Activated CD4-positive, CD25-positive, alpha-beta regulatory T cell treated with anti-CD3 and anti-CD28 coated beads, Interleukin-2, amount 50 U/mL, for 16 hours (primary cell): ENCODE data around the gene ETV7.

Experiments used
- DNase-seq: peaks from one replicate; pipeline ENCODE4 v3.0.0-alpha.2; 2020; ENCODE audit warnings: low read depth, low spot score

The ETV7 gene

DNA sequence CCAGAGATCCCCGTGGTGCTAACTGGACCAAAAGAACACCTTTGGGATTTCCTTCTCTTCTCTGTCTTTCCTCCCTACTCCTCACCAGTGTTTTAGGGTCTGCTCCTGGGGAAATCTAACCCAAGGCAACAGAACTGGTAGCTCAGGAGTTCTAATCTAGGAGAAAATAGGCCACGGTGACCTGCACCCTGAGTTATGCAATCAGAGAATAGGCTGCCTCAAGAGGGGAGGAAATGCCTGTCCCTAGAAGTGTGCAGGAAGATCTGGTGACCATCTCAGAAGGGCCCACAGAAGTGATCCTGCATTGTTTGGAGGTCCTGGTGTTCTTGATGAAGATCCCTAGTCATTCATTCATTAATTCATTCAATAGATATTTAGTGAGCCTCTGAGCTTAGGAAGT is 3.4 kb downstream of the ETV7 start:
- no peak for DNase-seq

DNA sequence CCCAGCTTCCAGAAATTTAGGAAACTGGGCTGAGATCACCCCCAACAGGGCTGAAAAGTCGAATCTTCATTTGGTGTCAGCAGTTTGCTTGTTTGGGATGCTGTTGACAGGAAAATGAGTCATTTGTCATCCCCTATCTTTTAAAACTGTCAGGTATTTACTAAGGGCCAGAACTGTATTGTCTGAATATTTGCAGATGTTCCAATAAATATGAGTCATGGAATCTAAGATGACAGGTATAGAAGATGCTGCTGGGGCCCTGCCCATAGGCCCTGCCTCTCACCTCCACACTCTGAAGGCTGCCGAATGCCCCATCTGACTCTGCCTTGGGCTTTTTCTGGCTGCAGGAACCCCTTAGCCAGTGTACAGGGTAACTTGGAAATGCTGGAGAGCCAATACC is 3.9 kb downstream of the ETV7 start:
- no peak for DNase-seq

DNA sequence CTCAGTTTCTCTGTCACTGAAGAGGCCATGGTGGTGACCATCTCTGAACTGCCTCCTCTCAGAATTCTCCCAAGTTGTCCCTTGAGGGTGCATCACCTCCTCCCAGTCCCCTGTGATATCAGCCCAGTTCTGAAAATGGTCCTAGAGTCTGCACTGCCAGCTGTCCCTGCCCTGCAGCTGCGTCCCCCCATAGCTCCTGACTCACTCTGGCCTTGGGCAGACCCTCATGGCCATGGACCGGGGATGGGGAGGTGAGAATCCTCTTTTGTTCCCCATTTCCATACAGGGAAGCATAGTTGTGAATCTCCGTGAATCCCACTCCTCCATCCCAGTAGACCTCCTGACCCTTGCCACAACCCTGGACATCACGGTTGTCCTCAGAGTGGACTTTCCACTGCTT is 4.5 kb downstream of the ETV7 start:
- no peak for DNase-seq

DNA sequence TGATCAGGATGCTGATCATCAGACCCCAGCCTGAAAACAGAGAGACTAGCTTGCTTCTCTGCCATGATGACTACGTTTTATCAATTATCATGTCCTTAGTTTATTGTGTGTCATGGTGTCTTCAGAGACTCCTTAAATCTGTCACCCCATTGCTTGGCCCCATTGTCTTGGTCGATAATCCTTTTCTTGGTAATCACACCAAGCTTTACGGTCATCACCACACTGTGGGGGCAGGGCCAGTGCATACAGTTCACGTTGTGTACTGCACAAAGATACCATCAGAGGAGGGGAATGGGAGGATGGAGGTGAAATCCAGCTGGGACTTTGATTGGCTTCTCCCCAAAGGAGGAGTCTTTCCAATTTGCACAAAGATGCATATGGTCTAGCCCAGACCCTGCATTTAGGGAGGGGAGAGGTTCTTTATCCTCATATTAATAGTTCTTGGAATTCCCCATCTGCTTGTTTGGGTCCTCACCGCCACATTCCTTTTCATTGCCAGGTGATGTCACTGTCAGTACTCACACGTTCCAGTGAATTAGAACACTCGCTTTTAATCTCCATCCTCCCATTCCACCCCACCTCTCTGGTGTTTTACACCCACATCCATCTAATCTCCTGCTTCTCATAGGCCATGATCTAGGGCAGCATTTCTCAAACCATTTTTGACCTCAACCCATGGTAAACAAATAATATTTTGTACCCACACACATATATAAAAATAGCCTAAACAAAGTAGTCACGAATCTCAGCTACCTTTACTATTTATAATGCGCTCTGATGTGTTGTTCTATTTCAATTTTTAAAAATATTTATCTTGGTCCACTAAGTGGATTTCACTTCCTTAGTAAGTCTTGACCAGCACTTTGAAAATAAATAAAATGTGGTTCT is 5.7 kb downstream of the ETV7 start:
- DNase-seq = no peak

DNA sequence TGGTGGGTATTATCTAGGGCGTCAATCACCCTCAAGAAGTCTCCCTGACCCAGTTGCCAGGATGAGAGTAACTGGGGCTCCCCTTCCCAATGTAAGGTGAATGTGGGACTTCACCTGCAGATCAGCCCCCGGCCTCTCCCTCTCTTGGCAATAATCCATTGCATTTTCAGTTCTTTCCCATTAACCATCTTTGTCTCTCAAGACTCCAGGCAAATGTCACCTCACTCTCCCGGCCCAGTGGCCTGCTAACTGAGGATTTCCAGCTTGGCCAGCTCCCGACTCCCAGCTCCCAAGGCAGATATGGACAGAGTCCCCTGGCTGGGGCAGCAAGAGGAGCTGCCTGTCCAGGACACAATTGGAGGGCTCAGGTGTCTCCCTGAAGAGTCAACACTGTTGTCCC is 7.3 kb downstream of the ETV7 start:
- no peak for DNase-seq

DNA sequence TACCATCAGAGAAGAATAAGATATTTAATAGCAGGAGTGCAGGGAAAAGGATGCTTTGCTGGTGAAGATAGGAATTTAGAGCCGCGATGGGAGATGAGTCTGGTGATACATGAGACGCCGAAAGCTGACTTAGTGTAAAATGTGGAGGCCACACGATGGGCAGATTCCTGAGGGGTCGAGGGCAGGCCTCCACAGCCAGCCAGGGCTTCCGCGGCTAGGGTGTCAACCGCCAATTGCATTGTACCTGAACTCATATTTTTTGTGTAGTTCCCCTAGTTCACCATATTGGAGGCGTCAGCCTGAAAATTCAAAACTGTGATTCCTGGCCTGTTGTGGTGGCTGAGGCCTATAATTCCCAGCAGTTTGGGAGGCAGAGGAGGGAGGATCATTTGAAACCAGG is 8.5 kb downstream of the ETV7 start:
- no peak for DNase-seq

DNA sequence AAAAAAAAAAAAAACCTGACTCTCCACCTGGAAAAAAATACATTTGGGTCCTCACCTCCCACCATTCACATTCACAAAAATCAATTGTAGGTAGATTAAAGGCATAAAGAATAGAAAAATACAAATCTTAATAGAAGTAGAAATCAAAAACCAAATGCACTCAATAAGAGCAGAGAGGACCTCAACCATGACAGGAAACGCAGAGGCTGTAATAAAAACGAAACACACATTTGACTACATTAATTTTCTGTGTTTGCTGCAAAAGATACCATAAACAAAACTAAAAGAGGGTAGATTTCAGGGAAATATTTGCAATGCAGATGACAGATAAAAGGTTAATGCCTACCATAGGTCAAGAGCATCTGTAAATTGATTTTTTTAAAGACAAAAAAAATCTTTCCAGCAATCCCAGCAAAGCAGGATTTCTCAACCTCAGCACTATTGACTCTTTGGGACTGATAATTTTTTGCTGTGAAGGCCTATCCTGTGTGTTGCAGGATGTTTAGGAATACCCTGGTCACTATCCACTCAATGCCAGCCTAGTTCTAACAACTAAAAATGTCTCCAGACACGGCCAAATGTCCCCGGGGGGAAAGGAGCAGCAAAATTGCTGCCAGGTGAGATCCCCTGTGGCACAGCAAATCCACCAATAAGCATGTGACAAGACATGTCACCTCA is 9.1 kb downstream of the ETV7 start:
- no peak for DNase-seq

DNA sequence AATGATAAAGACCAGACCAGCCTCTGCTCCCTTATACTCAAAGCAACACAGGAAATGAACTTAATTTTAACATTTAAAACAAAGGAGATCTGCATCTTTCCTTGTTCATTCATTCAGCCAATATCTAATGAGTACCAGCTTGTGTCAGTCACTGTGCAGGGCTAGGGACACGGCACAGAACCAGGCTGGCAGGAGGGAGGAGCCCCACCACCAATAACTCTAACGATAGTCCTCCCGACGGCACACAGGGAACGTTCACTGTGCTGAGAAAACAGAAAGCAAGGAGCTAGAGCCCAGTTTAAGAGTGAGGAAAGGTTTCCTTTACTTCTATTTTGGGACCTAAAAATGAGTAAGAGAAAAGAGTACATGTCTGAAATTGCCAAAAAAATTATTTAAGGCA is 9.9 kb downstream of the ETV7 start:
- DNase-seq = no peak

DNA sequence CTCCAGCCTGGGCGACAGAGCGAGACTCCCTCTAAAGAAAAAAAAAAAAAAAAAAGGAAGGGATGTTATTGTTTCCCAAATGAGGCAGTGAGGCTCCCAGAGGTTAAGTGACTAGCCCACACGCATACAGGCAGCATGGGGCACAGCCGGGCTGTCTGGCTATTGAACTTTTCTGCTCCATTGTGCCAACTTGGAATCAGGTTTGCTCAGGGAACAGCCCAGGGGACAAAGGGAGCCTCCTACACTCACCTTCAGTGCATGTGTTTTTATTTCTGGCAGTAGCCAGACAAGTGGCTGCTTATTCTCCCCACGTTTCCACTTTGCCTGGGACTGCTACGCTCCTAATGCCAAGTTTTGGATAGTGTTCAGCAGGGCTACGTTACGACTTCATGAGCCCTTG is 10.7 kb downstream of the ETV7 start:
- DNase-seq = no peak

DNA sequence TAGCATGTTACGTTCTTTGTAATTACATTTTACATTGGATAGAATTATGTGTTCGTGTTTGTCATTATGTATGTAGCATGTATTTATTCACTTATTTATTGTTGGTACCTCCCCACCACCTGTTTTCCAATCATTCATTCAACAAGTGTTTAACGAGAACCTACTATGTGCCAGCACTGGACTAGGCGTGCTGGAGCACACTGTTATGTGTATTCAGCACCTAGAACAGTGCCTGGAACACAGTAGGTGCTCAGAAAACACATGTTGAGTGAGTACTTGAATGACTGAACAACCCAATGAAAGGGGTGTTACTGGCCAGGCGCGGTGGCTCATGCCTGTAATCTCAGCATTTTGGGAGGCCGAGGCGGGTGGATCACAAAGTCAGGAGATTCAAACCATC is 11.3 kb downstream of the ETV7 start:
- no peak for DNase-seq

DNA sequence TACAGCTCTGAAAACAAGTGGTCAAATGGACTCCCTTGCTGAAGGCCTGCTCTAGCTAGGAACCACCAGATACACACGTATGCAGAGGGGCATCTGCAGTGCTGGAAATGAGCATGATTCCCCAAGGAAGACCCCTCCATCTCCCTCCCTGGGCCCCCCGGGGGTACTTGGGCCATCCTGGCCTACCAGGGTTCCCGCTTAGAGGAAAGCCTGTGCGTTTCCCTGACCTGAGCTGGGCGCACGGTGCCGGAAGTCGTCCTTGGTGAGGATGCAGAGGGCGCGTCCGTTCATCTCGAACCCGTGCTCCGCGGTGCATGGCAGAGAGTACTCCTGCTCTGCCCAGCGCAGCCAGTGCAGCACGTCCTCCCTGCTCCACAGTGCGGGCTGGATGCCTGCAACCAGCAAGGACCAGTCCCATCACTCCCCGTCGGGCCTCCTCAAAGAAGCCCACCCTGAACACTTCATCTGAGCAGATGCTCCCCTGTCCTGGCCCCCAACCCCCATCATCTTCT is 11.8 kb downstream of the ETV7 start:
- DNase-seq = no peak

DNA sequence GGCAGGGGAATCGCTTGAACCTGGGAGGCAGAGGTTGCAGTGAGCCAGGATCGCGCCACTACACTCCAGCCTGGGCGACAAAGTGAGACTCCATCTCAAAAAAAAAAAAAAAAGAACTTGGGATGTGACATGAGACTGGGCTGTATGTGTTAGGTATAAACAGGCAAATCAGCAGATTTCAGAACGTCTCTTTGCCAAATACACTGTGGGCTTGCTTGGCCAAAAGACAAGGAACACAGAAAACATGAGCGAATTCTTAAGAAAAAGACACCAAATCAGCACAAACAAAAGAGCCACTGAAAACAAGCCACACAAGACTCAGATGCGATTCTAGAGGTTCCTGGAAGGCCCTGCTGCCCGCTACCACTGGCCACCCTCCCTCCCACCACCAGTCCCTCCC is 12.5 kb downstream of the ETV7 start:
- DNase-seq = no peak

DNA sequence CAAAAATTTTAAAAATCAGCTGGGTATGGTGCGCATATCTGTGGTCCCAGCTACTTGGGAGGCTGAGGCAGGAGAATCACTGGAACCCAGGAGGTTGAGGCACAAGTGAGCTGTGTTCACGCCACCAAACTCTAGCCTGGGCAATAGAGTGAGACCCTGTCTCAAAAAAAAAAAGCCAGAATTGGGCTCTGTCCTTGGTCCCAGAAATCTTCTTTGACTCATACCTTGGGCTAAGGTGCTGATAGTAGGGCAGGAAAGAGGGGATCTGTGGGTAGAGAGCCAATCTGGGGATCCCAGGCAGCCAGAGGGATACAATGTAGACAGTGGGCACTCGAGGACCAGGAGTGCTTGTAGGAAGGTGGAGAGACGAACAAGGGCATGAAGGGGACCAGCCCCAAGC is 13.3 kb downstream of the ETV7 start:
- no peak for DNase-seq

DNA sequence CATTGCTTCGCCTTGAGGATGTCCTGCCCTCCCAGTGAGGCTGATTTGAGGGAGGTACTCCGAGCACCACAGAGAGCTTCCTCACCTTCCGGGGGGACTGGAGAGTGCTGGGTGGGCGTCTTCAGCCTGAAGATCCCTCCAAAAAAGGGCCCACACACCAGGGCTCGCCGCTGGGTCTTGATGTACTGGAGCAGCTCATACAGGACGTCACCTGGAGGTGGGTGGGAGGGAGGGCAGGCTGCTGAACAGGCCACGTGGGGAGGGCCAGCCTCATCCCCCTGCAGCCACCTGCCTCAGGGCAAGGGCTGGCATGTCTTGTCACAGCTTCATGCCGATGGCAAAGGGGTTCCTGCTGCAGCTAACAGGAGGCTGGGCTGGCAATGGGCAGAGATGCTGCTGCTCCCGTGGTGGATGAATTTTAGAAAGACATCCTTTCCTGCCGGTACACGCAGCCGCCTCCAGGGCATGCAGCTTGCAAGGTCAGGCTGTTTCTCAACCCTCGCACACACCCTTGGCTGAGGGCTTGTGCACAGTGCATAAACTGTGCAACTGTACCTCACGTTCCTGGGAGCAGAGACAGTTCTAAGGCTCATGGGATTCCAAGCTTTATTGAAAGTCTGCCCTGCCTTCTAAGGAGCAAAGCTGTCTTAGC is 14.0 kb downstream of the ETV7 start:
- no peak for DNase-seq

DNA sequence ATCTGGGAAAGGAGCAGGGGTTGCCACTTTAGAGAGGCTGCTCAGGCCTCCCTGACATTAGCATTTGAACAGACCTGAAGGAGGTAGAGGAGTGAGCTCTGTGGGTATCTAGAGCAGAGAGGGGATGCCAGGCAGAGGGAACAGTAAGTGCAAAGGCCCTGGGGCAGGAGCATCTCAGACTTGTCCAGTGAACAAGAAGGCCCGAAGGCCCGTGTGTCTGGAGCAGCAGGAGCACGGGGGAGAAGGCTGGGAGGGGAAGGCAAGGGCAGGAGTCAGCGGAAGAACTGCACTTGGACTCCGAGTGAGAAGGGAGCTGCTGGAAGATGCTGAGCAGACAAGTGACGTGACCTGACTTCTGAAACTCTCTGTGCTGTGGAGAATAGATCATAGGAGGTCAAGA is 15.4 kb downstream of the ETV7 start:
- no peak for DNase-seq

DNA sequence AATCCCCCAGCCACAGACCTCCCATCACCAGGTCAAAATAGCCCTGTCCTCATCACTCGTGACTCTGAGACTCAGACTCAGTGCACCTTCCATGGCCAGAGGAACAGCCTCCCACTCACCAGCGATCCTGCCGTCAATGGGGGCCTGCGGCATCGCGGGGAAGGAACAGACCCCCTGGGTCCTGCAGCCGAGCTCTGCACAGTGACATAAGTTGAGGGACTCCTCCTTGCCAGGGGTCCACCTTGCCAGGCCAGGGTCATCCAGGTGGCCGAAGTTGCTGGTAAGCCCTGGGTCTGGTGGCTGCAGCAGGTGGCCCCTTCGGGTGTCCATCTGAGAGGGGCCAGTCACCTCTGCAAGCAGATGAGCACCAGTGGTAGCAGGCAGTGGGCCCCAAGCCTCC is 16.3 kb downstream of the ETV7 start:
- DNase-seq = no peak

DNA sequence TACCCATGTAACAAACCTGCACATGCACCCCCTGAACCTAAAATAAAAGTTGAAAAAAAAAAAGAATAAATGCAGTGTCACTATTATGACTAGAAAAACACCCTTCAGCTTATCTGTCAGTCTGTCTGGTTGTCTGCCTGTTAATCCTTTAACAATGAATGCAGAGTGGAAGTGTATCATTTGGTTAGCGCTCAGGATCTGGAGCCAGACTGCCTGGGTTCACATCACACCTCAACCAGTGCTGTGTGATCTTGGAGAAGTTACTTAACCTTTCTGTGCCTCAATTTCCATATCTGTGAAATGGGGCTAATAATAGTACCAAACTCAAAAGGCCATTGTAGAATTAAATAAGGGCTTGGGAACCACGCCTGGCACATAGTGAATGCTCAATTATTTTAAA is 16.8 kb downstream of the ETV7 start:
- DNase-seq = no peak

DNA sequence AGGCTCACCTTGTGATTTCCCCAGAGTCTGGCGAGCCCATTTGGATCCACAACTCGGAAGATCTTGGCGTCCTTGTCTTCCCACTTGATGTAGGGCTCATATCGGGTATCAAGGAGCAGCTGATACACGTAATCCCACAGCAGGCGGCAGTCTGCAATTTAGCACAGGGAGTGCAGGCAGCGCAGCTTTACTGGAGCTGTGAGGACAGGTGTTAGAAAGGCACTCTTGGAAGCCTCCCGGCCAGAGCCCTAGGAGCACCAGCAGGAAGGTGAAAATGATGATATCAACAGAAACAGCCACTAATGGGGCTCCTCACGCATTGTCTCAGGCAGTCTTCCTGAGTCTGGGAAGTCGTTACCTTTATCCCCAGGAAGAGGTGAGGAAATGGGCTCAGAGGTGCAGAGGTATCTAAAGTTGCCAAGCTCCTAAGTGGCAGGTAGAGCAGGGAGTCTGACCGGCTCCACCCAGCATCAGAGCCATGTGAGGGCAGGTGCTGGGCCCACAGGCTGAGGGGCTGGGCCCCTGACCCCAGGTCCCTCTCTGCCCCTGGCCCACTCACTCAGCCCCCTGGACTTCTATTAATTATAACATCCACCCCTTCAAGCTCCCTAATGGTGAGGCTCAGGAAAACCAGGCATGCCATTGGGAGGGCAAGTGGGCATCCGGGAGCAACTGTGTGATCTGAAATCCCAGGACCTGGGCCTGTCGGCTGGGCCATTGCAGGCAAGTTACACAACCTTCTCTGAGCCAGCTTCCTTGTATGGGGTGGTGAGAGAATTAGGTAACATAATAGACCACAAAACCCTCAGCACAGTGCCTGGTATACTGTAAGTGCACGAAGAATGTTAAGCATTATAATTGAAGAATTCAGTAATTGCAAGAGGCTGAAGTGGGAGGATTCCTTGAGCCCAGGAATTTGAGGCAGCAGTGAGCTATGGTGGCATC is 18.3 kb downstream of the ETV7 start:
- DNase-seq = no peak

DNA sequence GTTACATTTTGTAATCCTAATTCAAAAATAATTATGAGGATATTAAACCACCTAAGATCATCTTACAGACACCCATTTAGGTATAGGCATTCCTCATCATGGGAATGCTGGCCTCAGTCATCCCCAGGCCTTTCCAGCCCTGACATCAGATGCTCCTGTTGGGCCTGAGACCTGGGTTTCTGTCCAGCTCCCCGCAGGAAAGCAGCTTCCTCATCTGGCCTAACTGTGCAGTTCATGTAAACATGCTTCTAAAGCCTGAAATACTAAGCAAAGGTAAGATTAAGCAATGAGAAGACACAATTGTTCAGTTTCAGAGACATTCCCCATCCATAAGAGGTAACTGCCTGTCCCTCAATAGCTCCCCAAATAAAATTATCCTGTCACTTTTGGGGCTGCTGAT is 19.0 kb downstream of the ETV7 start:
- DNase-seq = no peak

DNA sequence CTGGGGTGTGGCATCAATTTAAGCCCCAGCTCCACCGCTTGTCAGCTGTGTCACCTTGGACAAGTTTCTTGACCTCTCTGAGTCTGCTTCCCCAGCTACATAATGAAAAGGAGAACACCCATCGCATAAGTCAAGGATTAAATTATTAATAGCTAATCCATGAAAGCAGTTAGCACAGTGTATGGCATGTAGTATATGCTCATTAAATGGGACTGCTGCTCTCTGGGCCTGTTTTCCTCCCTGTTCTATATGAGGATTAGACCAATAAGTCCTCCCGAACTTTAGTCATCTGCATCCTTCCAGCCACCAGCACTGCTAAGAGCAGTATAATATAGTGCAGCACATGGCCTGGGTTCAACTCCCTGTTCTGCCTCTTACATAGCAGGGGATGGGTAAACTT is 19.7 kb downstream of the ETV7 start:
- no peak for DNase-seq

DNA sequence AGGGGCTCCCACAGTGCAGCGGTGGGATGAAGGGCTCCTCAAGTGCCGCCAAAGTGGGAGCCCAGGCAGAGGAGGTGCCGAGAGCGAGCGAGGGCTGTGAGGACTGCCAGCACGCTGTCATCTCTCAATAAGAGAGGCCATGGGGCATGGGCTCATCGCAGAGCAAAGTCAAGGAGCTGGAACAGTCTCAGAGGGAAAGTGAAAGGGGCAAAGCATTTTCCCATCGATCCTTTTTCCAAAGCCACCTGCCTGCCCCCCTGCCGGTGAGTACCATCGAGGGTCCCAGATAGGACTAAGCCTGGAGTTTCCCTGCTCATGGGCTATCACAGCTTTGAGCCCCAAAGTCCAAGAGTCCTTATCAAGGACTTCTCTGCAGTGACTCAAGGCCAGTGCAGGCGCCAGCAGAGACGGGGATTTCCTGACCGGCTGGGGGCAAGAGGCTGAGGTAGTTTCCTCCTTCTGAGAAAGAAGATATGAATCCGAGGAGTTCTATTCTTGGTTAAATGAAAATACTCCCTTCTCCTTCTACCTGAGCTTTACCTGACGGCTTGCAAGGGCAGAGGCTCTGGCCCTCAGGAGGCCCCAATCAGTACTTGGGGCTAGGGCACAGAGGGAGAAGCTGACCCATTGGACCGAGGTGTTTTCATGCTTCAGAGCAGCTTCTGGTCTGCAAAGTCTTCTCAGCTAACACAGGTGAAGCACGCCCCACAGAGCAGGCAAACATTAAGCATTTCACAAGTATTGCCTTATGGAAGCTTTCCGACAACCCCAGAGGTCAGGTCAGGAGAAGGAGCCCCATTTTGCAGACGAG is 22.6 kb downstream of the ETV7 start:
- DNase-seq = no peak
